Measurements from ENCODE around the gene OLIG3. TPM values are rescaled to one million over a fixed set of nuclear protein-coding genes. Genes with fewer than 3 reads are reported as not detected.
A peak's percentile ranks its signal among the peaks of the same experiment; 100 is the strongest.

The OLIG3 gene
- total RNA-seq, 1 donor from 2014 or later = not detected

- H3K4me3 ChIP-seq (ENCODE audit: low read depth, low read length) = no peak overlapping the region
- no peak for TF ChIP-seq CTCF (conservative IDR thresholded peaks at IDR 0.05; ENCODE audit: low read depth, low read length)
- no peak for DNase-seq (ENCODE audit: low read depth)
These were observed 3.2 kb downstream of the OLIG3 start for GRCh38 chr6:137490961-137491360.

GRCh38 chr6:137490006-137490905 lies 3.9 kb downstream of the OLIG3 start:
- DNase-seq (ENCODE audit: low read depth) = no peak
- TF ChIP-seq CTCF (conservative IDR thresholded peaks at IDR 0.05; ENCODE audit: low read depth, low read length) = no peak
- H3K4me3 ChIP-seq (ENCODE audit: low read depth, low read length) = no peak overlapping the region

DNA sequence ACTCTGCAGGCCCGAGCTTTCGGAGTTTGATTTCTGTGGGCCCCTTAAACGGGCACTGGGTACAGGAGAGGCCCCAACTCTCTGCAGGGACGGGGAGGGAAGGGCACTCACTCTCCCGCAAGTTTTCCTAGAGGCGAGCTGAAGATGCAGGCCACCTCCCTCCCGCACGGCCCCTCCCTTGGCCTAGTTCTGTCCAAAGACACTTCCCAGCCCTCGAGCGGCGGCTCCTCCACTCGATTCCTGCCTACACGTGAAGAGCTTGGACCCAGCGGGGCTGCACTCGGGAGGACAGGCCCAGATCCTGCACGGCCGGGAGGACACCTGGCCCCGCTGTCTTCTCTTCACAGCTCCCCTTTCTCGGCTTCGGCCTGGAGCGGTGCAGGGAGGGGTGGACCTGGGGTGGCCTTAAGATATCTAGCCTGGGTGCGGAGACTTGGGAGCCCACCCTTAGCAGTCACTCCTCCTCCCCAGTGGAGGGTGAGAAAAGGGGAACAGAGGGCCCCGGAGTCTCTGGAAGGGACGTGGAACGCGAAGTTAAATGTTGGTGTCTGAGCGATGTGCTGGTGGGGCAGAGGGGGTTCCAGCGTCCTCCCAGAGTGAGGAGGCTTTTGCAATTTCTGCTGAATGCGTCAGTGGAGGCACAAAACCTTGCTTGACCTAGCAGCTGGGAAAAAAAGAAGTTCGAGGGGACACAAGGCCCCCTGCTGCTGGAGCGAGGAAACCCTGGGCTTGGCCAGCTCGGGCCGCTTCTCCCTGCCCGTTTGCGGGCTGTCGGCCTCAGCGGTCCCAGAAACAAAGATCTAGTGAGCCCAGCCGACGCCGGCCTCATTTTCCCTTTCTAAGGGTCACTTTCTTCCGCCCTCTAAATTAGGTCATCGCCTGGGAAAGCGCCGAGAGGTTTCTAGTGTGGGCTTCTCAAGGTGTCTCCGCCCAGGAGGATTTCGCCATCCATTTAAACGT lies 4.9 kb downstream of the OLIG3 start:
- TF ChIP-seq CTCF (conservative IDR thresholded peaks at IDR 0.05; ENCODE audit: low read depth, low read length) = peak; percentile 7
- H3K4me3 ChIP-seq (ENCODE audit: low read depth, low read length) = no peak overlapping the region
- DNase-seq (ENCODE audit: low read depth) = no peak

- H3K4me3 ChIP-seq (ENCODE audit: low read depth, low read length) = no peak overlapping the region
- TF ChIP-seq CTCF (conservative IDR thresholded peaks at IDR 0.05; ENCODE audit: low read depth, low read length) = no peak
- DNase-seq (ENCODE audit: low read depth) = no peak
These were observed 5.8 kb downstream of the OLIG3 start for GRCh38 chr6:137488150-137489045.

- DNase-seq (ENCODE audit: low read depth) = no peak
- no peak for TF ChIP-seq CTCF (conservative IDR thresholded peaks at IDR 0.05; ENCODE audit: low read depth, low read length)
- no peak overlapping the region for H3K4me3 ChIP-seq (ENCODE audit: low read depth, low read length)
These were observed 6.4 kb downstream of the OLIG3 start for GRCh38 chr6:137487869-137488149.

DNA sequence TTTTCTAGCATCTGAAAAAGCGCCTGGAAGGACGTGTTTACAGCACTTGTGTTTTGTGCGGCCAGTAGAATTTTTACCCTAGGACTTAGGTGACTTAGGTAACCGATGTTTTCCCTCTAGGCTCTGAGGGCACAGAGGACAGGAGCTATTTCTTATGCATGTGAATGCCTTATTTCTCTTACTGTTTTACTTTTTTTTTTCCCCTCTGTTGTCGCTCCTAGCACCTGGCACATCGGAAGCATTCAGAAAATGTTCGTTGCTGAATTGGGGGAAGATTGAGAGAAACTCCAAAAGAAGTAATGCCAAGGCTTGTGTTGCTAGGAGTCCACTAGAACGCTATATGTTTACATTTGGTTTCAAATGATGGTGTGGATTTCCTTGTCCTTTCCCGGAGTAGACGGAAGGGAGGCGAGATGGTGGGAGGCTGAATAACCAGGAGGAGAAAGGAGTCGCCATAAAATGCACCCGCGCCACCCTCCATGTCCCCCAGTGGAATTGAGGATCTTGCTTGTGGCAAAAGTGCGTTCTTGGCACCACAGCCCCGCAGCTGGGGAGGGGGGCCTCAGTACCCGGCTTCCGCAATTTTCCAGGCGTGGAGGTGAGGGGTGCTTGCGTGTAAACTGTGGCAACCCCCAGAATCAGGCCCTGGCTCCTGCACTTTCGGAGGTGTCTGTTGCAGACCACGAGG lies 6.9 kb downstream of the OLIG3 start:
- no peak for TF ChIP-seq CTCF (conservative IDR thresholded peaks at IDR 0.05; ENCODE audit: low read depth, low read length)
- H3K4me3 ChIP-seq (ENCODE audit: low read depth, low read length) = no peak overlapping the region
- no peak for DNase-seq (ENCODE audit: low read depth)
